HUES64 (cell line): ENCODE data around the gene PTBP2.

Experiments
- H3K27ac ChIP-seq: 2 replicates; pipeline ENCODE4 v1.7.0; 2013; ENCODE audit warnings: low read depth, low read length, inconsistent platforms
- H3K27me3 ChIP-seq: 2 replicates; pipeline ENCODE4 v1.6.1; 2013; ENCODE audit warnings: mild to moderate bottlenecking, low read length; ENCODE audit not compliant: insufficient read depth
- H3K36me3 ChIP-seq: 2 replicates; pipeline ENCODE4 v1.6.1; 2013; ENCODE audit warnings: mild to moderate bottlenecking, low read length; ENCODE audit not compliant: insufficient read depth
- H3K4me1 ChIP-seq: 2 replicates; pipeline ENCODE4 v1.6.1; 2013; ENCODE audit warnings: mild to moderate bottlenecking, low read length, moderate library complexity; ENCODE audit not compliant: insufficient read depth
- H3K4me3 ChIP-seq: 2 replicates; pipeline ENCODE4 v1.5.1; 2013; ENCODE audit warnings: mild to moderate bottlenecking, low read length, moderate library complexity
- H3K9ac ChIP-seq: 2 replicates; pipeline ENCODE4 v1.6.1; 2013; ENCODE audit warnings: mild to moderate bottlenecking, low read depth, low read length
- H3K9me3 ChIP-seq: 2 replicates; pipeline ENCODE4 v1.6.1; 2013; ENCODE audit warnings: low read depth, low read length; ENCODE audit not compliant: insufficient read depth
- WGBS: fragments of 150-250, 120-280 bp; methylation state at CpG from one replicate; pipeline ENCODE4 v1.1.7; 2013; ENCODE audit warnings: missing lambda C conversion rate; 5-methylcytosine and 5-hydroxymethylcytosine counted together

The PTBP2 gene

GRCh38 chr1:96710708-96711477, 10.7 kb upstream of the PTBP2 start:
- Histone ChIP-seq H3K9me3 (peaks cover 3% of the 10 kb centered on the region; the same call in 1 of the 2 replicates), H3K27ac (no peak overlapping the region), H3K9ac (no peak overlapping the region), H3K27me3 (no peaks in the 10 kb centered on the region), H3K36me3 (no peaks in the 10 kb centered on the region), H3K4me3 (no peak overlapping the region), H3K4me1 (peaks cover 12% of the 10 kb centered on the region)
- WGBS = 96% methylated on average over 3 of the region's 4 CpGs

GRCh38 chr1:96713649-96714048, 7.9 kb upstream of the PTBP2 start:
- 90% methylated on average over 2 of the region's 3 CpGs for WGBS
- H3K9me3 ChIP-seq = peaks cover 3% of the 10 kb centered on the region; the same call in 1 of the 2 replicates
- no peaks in the 10 kb centered on the region for H3K36me3 ChIP-seq
- H3K27ac ChIP-seq = no peak overlapping the region
- peaks cover 21% of the 10 kb centered on the region for H3K4me1 ChIP-seq
- no peak overlapping the region for H3K4me3 ChIP-seq
- no peak overlapping the region for H3K9ac ChIP-seq
- no peaks in the 10 kb centered on the region for H3K27me3 ChIP-seq

GRCh38 chr1:96714881-96715280, 6.7 kb upstream of the PTBP2 start:
- H3K4me3 ChIP-seq = no peak overlapping the region
- H3K9me3 ChIP-seq = peaks cover 3% of the 10 kb centered on the region; the same call in 1 of the 2 replicates
- no peak overlapping the region for H3K9ac ChIP-seq
- peaks cover 21% of the 10 kb centered on the region for H3K4me1 ChIP-seq
- no peaks in the 10 kb centered on the region for H3K27me3 ChIP-seq
- no peaks in the 10 kb centered on the region for H3K36me3 ChIP-seq
- peak overlapping the region; percentile 78; the same call in 1 of the 2 replicates for H3K27ac ChIP-seq
- 67% methylated on average over 2 of the region's 2 CpGs for WGBS

- no peak overlapping the region for H3K4me3 ChIP-seq
- WGBS = 0% methylated on average over 1 of the region's 1 CpG
- peaks cover 3% of the 10 kb centered on the region; the same call in 1 of the 2 replicates for H3K9me3 ChIP-seq
- no peaks in the 10 kb centered on the region for H3K27me3 ChIP-seq
- no peak overlapping the region for H3K9ac ChIP-seq
- H3K36me3 ChIP-seq = no peaks in the 10 kb centered on the region
- H3K27ac ChIP-seq = peak overlapping the region; percentile 78
- H3K4me1 ChIP-seq = peaks cover 21% of the 10 kb centered on the region
Measured at GRCh38 chr1:96715482-96715881, 6.1 kb upstream of the PTBP2 start.

- Histone ChIP-seq H3K36me3 (peaks cover 27% of the 10 kb centered on the region), H3K9me3 (peaks cover 4% of the 10 kb centered on the region; the same call in 1 of the 2 replicates), H3K27ac (peak overlapping the region; percentile 98), H3K27me3 (no peaks in the 10 kb centered on the region), H3K9ac (peak overlapping the region; percentile 99), H3K4me1 (peaks cover 29% of the 10 kb centered on the region), H3K4me3 (peak overlapping the region; percentile 98)
- WGBS = 35% methylated on average over 6 of the region's 6 CpGs
Measured at GRCh38 chr1:96721053-96721415, 550 bp upstream of the PTBP2 start.

GRCh38 chr1:96722161-96722922, 758 bp downstream of the PTBP2 start:
- Histone ChIP-seq H3K9me3 (peaks cover 4% of the 10 kb centered on the region; the same call in 1 of the 2 replicates), H3K4me1 (peaks cover 22% of the 10 kb centered on the region), H3K9ac (peak overlapping the region; percentile 99), H3K27ac (peak overlapping the region; percentile 98), H3K36me3 (peaks cover 34% of the 10 kb centered on the region), H3K4me3 (peak overlapping the region; percentile 98), H3K27me3 (no peaks in the 10 kb centered on the region)
- 1% methylated on average over 28 of the region's 29 CpGs for WGBS

GRCh38 chr1:96722958-96723357, 1.4 kb downstream of the PTBP2 start:
- no peak overlapping the region; the same call in 1 of the 2 replicates for H3K27ac ChIP-seq
- peaks cover 4% of the 10 kb centered on the region; the same call in 1 of the 2 replicates for H3K9me3 ChIP-seq
- peaks cover 41% of the 10 kb centered on the region for H3K36me3 ChIP-seq
- peak overlapping the region; percentile 99 for H3K9ac ChIP-seq
- WGBS = 35% methylated on average over 2 of the region's 3 CpGs
- peak overlapping the region; percentile 98 for H3K4me3 ChIP-seq
- H3K4me1 ChIP-seq = peaks cover 22% of the 10 kb centered on the region
- no peaks in the 10 kb centered on the region for H3K27me3 ChIP-seq

GRCh38 chr1:96723377-96723776, 1.8 kb downstream of the PTBP2 start:
- WGBS = 79% methylated on average over 3 of the region's 4 CpGs
- Histone ChIP-seq H3K4me1 (peaks cover 22% of the 10 kb centered on the region), H3K9me3 (peaks cover 4% of the 10 kb centered on the region; the same call in 1 of the 2 replicates), H3K9ac (peak overlapping the region; percentile 99; the same call in 1 of the 2 replicates), H3K27me3 (no peaks in the 10 kb centered on the region), H3K4me3 (peak overlapping the region; percentile 98), H3K36me3 (peaks cover 45% of the 10 kb centered on the region), H3K27ac (0 out of 2 replicates have a peak overlapping the region, but pooled peaks have one; percentile 3)

GRCh38 chr1:96723936-96724335, 2.4 kb downstream of the PTBP2 start:
- no peak overlapping the region for H3K27ac ChIP-seq
- peaks cover 49% of the 10 kb centered on the region for H3K36me3 ChIP-seq
- H3K9ac ChIP-seq = no peak overlapping the region
- H3K27me3 ChIP-seq = no peaks in the 10 kb centered on the region
- WGBS = 94% methylated on average over 2 of the region's 3 CpGs
- peaks cover 22% of the 10 kb centered on the region for H3K4me1 ChIP-seq
- H3K4me3 ChIP-seq = peak overlapping the region; percentile 98
- peaks cover 4% of the 10 kb centered on the region; the same call in 1 of the 2 replicates for H3K9me3 ChIP-seq

GRCh38 chr1:96727860-96728259, 6.3 kb downstream of the PTBP2 start:
- H3K9me3 ChIP-seq = peaks cover 4% of the 10 kb centered on the region; the same call in 1 of the 2 replicates
- no peak overlapping the region for H3K4me3 ChIP-seq
- WGBS = 92% methylated on average over 3 of the region's 3 CpGs
- H3K27ac ChIP-seq = no peak overlapping the region
- H3K27me3 ChIP-seq = no peaks in the 10 kb centered on the region
- H3K36me3 ChIP-seq = peaks cover 85% of the 10 kb centered on the region
- H3K4me1 ChIP-seq = peaks cover 28% of the 10 kb centered on the region
- H3K9ac ChIP-seq = no peak overlapping the region
